ENCODE results near the gene COQ3.

Gene COQ3

DNA sequence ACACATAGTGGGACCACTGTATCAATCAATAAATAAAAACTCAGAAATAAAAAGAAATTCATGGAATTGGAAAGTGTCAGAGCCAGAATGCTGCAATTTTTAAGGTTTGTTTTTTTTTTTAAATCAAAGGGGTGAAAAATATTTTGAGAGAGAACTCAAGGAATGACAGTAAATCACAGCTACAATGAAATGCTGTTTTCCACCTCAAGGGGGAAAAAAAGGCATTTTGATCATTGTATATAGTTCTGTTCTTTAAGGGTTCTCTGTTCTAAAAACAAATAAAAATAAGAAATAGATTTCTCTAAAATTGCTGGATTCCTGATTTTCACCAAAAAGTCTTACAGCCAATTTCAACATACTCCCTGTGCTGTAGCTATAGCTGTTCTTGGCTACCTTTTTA, 69.0 kb downstream of the COQ3 start:
- no peak for DNase-seq
